HUES6 (cell line): Measurements from ENCODE around the gene UBE2J2.

Experiments
- H3K27ac ChIP-seq: 2 replicates; pipeline ENCODE4 v1.7.0; 2013; ENCODE audit warnings: low read depth, mild to moderate bottlenecking, low read length, inconsistent platforms
- H3K27me3 ChIP-seq: 2 replicates; pipeline ENCODE4 v1.6.1; 2013; ENCODE audit warnings: low read length; ENCODE audit not compliant: control insufficient read depth, insufficient read depth
- H3K36me3 ChIP-seq: 2 replicates; pipeline ENCODE4 v1.6.1; 2013; ENCODE audit warnings: low read length; ENCODE audit not compliant: control insufficient read depth, insufficient read depth
- H3K4me1 ChIP-seq: 2 replicates; pipeline ENCODE4 v1.6.1; 2013; ENCODE audit warnings: low read length; ENCODE audit not compliant: control insufficient read depth, insufficient read depth
- H3K4me3 ChIP-seq: 2 replicates; pipeline ENCODE4 v1.5.1; 2013; ENCODE audit warnings: low read depth, low read length
- H3K9ac ChIP-seq: one replicate; pipeline ENCODE4 v1.6.1; 2013; ENCODE audit warnings: mild to moderate bottlenecking, low read length
- H3K9me3 ChIP-seq: 2 replicates; pipeline ENCODE4 v1.6.1; 2013; ENCODE audit warnings: low read depth, low read length; ENCODE audit not compliant: control insufficient read depth, insufficient read depth

Gene UBE2J2

DNA sequence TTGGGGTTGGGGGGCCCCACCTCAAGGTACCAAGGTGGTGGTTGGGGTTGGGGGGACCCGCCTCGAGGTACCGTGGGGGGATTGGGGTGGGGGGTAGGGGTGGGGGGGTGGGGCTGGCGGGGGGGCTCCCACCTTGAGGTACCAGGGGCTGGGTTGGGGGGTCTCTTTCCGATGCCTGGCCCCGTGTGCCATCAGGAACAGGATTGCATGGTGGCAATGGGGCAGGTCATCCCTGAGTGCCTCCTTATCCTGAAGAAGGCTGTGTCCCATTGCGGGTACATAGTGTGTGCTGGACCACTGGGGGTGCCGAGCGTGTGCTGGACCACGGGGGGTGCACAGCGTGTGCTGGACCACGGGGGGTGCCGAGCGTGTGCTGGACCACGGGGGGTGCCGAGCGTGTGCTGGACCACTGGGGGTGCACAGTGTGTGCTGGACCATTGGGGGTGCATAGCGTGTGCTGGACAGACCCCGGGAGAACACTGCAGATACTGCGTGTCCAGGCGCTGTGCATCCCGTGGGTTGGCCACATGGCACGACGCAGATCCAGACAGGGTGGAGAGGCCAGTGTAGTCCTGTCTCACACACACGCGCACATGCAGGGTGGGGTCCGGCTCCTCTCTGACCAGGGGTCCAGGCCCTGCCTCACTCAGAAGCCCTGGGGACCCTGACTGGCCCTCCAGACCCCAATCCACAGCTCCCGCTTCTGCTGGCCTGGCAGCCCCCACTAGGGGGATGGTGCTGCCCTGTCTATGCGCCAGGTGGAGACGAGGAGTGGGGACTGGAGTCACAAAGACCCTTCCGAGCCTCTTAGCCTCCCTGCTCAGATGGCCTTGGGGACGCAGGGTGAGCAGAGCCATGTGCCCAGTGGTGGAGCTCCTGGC, 10.8 kb upstream of the UBE2J2 start:
- Histone ChIP-seq H3K9ac (no peak overlapping the region), H3K4me3 (no peak overlapping the region)

DNA sequence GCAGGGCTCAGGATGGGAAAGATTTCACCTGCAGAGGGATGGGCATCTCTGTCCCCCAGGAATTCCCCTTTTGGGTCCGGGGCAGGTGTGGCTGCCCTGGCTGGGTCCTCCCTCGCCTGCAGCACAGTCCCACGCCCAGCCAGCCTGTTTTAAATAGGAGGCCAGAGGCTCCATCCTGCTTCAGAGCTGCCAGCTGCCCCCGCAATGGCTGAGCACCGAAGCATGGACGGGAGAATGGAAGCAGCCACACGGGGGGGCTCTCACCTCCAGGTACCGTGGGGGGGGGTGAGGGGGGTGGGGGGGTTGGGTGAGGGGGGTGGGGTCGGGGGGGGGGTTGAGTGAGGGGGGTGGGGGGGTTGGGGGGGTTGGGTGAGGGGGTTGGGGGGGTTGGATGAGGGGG, 10.2 kb upstream of the UBE2J2 start:
- no peak overlapping the region for H3K27ac ChIP-seq

More for the DNA sequence above, 10.8 kb upstream of the UBE2J2 start:
- Histone ChIP-seq H3K4me1 (no peaks in the 10 kb centered on the region), H3K27me3 (no peaks in the 10 kb centered on the region; the same call in 1 of the 2 replicates), H3K9me3 (peaks cover 4% of the 10 kb centered on the region), H3K27ac (no peak overlapping the region), H3K36me3 (no peaks in the 10 kb centered on the region)

DNA sequence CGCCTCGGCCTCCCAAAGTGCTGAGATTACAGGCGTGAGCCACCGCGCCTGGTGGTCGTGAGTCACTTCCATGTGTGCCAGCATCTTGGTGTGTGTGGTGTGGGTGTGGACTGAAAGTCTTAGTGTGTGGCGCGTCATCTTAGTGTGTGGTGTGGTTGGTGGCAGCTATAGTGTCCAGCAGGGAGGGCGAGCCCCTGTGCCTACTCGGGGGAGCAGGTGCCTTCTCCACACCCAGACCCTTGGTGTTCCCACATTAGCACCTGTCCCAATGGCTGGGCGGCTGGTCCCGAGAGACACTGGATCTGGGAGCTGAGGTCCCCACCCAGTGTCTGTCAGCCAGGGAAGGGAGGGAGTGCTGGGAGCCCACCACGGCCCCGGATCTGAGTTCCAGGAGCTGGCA, 9.3 kb upstream of the UBE2J2 start:
- no peak overlapping the region for H3K27ac ChIP-seq
- no peaks in the 10 kb centered on the region for H3K36me3 ChIP-seq
- no peak overlapping the region for H3K9ac ChIP-seq
- no peak overlapping the region for H3K4me3 ChIP-seq
- no peaks in the 10 kb centered on the region for H3K4me1 ChIP-seq
- H3K27me3 ChIP-seq, result no peaks in the 10 kb centered on the region
- no peaks in the 10 kb centered on the region for H3K9me3 ChIP-seq

More for the DNA sequence above, 10.2 kb upstream of the UBE2J2 start:
- Histone ChIP-seq H3K36me3 (no peaks in the 10 kb centered on the region), H3K4me3 (no peak overlapping the region), H3K4me1 (no peaks in the 10 kb centered on the region), H3K27me3 (no peaks in the 10 kb centered on the region; the same call in 1 of the 2 replicates), H3K9ac (no peak overlapping the region), H3K9me3 (peaks cover 4% of the 10 kb centered on the region)

GRCh38 chr1:1281533-1282321, 8.1 kb upstream of the UBE2J2 start:
- H3K27me3 ChIP-seq, result no peaks in the 10 kb centered on the region
- H3K27ac ChIP-seq, result no peak overlapping the region
- H3K36me3 ChIP-seq, result no peaks in the 10 kb centered on the region
- no peaks in the 10 kb centered on the region for H3K4me1 ChIP-seq
- no peak overlapping the region for H3K9ac ChIP-seq
- no peak overlapping the region for H3K4me3 ChIP-seq
- no peaks in the 10 kb centered on the region for H3K9me3 ChIP-seq

- H3K9ac ChIP-seq, result no peak overlapping the region
- H3K4me3 ChIP-seq, result no peak overlapping the region
- H3K27ac ChIP-seq, result no peak overlapping the region
- H3K36me3 ChIP-seq, result no peaks in the 10 kb centered on the region
- H3K27me3 ChIP-seq, result no peaks in the 10 kb centered on the region
- H3K9me3 ChIP-seq, result no peaks in the 10 kb centered on the region
- H3K4me1 ChIP-seq, result no peaks in the 10 kb centered on the region
Measured at GRCh38 chr1:1280782-1281481, 7.3 kb upstream of the UBE2J2 start.

GRCh38 chr1:1279028-1279427, 5.4 kb upstream of the UBE2J2 start:
- no peak overlapping the region for H3K27ac ChIP-seq
- H3K4me3 ChIP-seq, result no peak overlapping the region
- no peaks in the 10 kb centered on the region for H3K9me3 ChIP-seq
- no peaks in the 10 kb centered on the region for H3K36me3 ChIP-seq
- no peak overlapping the region for H3K9ac ChIP-seq
- peaks cover 8% of the 10 kb centered on the region for H3K4me1 ChIP-seq
- peaks cover 7% of the 10 kb centered on the region for H3K27me3 ChIP-seq

DNA sequence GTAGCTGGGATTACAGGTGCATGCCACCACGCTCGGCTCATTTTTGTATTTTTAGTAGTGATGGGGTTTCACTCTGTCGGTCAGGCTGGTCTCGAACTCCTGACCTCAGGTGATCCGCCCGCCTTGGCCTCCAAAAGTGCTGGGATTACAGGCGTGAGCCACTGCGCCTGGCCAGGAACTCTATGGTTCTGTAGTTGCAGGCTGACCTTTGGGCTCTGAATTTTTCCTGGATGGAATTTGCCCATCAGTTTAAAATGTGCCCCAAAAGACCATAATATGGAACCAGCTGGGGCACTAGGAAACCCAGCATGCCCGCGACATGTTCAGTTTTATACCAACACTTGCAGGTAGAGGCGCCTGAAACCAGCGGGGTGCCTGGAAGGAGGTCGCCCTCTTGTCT, 5.0 kb upstream of the UBE2J2 start:
- H3K27ac ChIP-seq, result no peak overlapping the region
- H3K4me1 ChIP-seq, result peaks cover 8% of the 10 kb centered on the region
- no peaks in the 10 kb centered on the region for H3K9me3 ChIP-seq
- no peaks in the 10 kb centered on the region for H3K36me3 ChIP-seq
- H3K9ac ChIP-seq, result no peak overlapping the region
- H3K27me3 ChIP-seq, result peaks cover 7% of the 10 kb centered on the region
- H3K4me3 ChIP-seq, result no peak overlapping the region

GRCh38 chr1:1275836-1276235, 2.2 kb upstream of the UBE2J2 start:
- H3K4me3 ChIP-seq, result no peak overlapping the region
- no peak overlapping the region for H3K27ac ChIP-seq

DNA sequence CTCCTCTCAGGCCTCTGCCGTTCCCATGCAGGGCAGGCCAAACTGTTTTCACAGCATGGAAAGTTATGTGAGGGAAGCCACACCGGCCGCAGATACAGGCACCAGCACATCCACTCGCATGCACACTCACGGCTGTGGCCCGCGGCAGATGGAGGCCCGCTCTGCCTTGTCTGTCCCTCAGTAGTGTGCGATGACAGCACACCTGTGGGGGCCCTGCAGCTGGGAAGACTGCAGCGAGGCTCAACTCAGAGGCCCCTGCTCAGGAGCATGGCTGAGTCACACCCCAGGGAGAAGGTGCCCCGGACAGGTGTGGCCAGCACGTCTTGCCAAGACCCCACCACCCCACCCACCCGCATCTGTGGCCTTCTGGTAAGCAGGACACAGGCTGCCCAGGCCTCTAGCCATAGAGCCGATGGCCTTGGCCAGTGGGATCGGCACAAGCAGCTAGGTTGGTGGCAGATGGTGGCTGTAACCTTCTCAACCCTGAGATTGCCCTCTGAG, 1.3 kb upstream of the UBE2J2 start:
- H3K27me3 ChIP-seq, result peaks cover 7% of the 10 kb centered on the region
- peaks cover 13% of the 10 kb centered on the region for H3K36me3 ChIP-seq
- no peak overlapping the region for H3K9ac ChIP-seq
- H3K27ac ChIP-seq, result no peak overlapping the region
- peak overlapping the region; percentile 80; the same call in 1 of the 2 replicates for H3K4me3 ChIP-seq
- peaks cover 18% of the 10 kb centered on the region for H3K4me1 ChIP-seq
- H3K9me3 ChIP-seq, result no peaks in the 10 kb centered on the region

More at GRCh38 chr1:1275836-1276235, 2.2 kb upstream of the UBE2J2 start:
- H3K36me3 ChIP-seq, result peaks cover 6% of the 10 kb centered on the region; the same call in 1 of the 2 replicates
- no peaks in the 10 kb centered on the region for H3K9me3 ChIP-seq
- peaks cover 18% of the 10 kb centered on the region for H3K4me1 ChIP-seq
- H3K9ac ChIP-seq, result no peak overlapping the region
- H3K27me3 ChIP-seq, result peaks cover 7% of the 10 kb centered on the region

GRCh38 chr1:1274299-1274930, 761 bp upstream of the UBE2J2 start:
- H3K27ac ChIP-seq, result no peak overlapping the region
- H3K4me1 ChIP-seq, result peaks cover 18% of the 10 kb centered on the region
- H3K4me3 ChIP-seq, result peak overlapping the region; percentile 80
- no peaks in the 10 kb centered on the region for H3K9me3 ChIP-seq
- peaks cover 7% of the 10 kb centered on the region for H3K27me3 ChIP-seq
- H3K9ac ChIP-seq, result peak overlapping the region; percentile 53
- peaks cover 15% of the 10 kb centered on the region for H3K36me3 ChIP-seq
